GM12878 (cell line): Measurements from ENCODE around the gene DCP1B. TPM values are rescaled to one million over a fixed set of nuclear protein-coding genes. Genes with fewer than 3 reads are reported as not detected.

Source experiments
- ATAC-seq: fragments of 200-7000 bp; cut with Tn5 transposase; 3 replicates; pipeline ENCODE4 v1.9.1; 2020; ENCODE audit warnings: mild to moderate bottlenecking, moderate library complexity
- BruUV-seq: library from RNA; stranded (reverse); fragments of 400-500 nt; replicated peaks from 2 replicates; lab custom pipeline; 2021; lab: Mats Ljungman, UMichigan
- CTCF ChIA-PET: fragments of 300-600 bp; sonication (Branson Sonifier 250); formaldehyde crosslinking; extraction: SDS; loops from one replicate; lab custom pipeline; 2021; ENCODE audit warnings: inconsistent platforms; lab: Yijun Ruan, JAX
- POLR2A ChIA-PET: fragments of 350-600 bp; formaldehyde crosslinking; extraction: SDS; loops from one replicate; lab custom pipeline; 2021; ENCODE audit warnings: inconsistent platforms; lab: Charles Lee
- RAD21 ChIA-PET: fragments of 300-600 bp; sonication (Branson Sonifier 250); formaldehyde crosslinking; loops from one replicate; lab custom pipeline; 2023; ENCODE audit warnings: antibody characterized with exemption; ENCODE audit not compliant: unreplicated experiment; lab: Charles Lee
- SMC1A ChIA-PET: fragments of 300-600 bp; sonication (Branson Sonifier 250); formaldehyde crosslinking; loops from one replicate; lab custom pipeline; 2023; ENCODE audit not compliant: unreplicated experiment, uncharacterized antibody; lab: Charles Lee
- DNase-seq: peaks from one replicate; pipeline ENCODE4 v3.0.0-alpha.2; 2011; ENCODE audit warnings: low read depth, low spot score
- FAIRE-seq: peaks from 3 replicates; lab custom pipeline; 2011; peaks lifted over from hg19 to GRCh38; lab: Jason Lieb, UNC
- H2AFZ ChIP-seq: 2 replicates; pipeline ENCODE4 v1.6.0; 2011; ENCODE audit warnings: low read depth, low read length, control low read depth; ENCODE audit not compliant: control insufficient read depth
- H3K27ac ChIP-seq: 2 replicates; pipeline ENCODE4 v1.5.1; 2011; ENCODE audit warnings: control low read depth; ENCODE audit not compliant: control insufficient read depth, insufficient read depth
- H3K27me3 ChIP-seq, 2 experiments: replicated peaks in 1 of 2; 2 replicates each; pipeline versions ENCODE4 v1.6.0 to v1.6.1; 2011; ENCODE audit warnings: low read length in 1 of 2; ENCODE audit not compliant: control insufficient read depth in 2 of 2, insufficient read depth in 2 of 2
- H3K36me3 ChIP-seq, 2 experiments: 2 replicates each; pipeline ENCODE4 v1.5.1; 2011; ENCODE audit warnings: low read length in 1 of 2; ENCODE audit not compliant: control insufficient read depth in 2 of 2, insufficient read depth in 2 of 2
- H3K4me1 ChIP-seq: 2 replicates; pipeline ENCODE4 v1.6.1; 2011; ENCODE audit warnings: mild to moderate bottlenecking, low read length, moderate library complexity, mixed read lengths; ENCODE audit not compliant: control insufficient read depth, insufficient read depth
- H3K4me2 ChIP-seq: 2 replicates; pipeline ENCODE4 v1.6.0; 2011; ENCODE audit warnings: control low read depth; ENCODE audit not compliant: control insufficient read depth, insufficient read depth
- H3K4me3 ChIP-seq: fragments of 200-600 bp; sonication (generic); 2 replicates; pipeline ENCODE4 v1.5.1; 2016
- H3K79me2 ChIP-seq: 2 replicates; pipeline ENCODE4 v1.6.0; 2011; ENCODE audit warnings: low read length; ENCODE audit not compliant: control insufficient read depth, insufficient read depth
- H3K9ac ChIP-seq: 2 replicates; pipeline ENCODE4 v1.8.0; 2011; ENCODE audit warnings: low read length, control low read depth, mixed read lengths; ENCODE audit not compliant: control insufficient read depth, insufficient read depth
- H3K9me3 ChIP-seq: replicated peaks from 3 replicates; pipeline ENCODE4 v1.5.1; 2011; ENCODE audit warnings: mild to moderate bottlenecking, low read length; ENCODE audit not compliant: control insufficient read depth, insufficient read depth
- H4K20me1 ChIP-seq: 2 replicates; pipeline ENCODE4 v1.6.0; 2011; ENCODE audit not compliant: control insufficient read depth, insufficient read depth
- BACH1 ChIP-seq: fragments of 450-650 bp; IDR thresholded peaks from 2 replicates; pipeline ENCODE4 v1.6.1; 2017; ENCODE audit warnings: mild to moderate bottlenecking, borderline replicate concordance
- CREB1 ChIP-seq: IDR thresholded peaks from 2 replicates; pipeline ENCODE4 v1.6.1; 2012; ENCODE audit warnings: low read depth, mild to moderate bottlenecking, inconsistent platforms
- FOXK2 ChIP-seq: fragments of 450-650 bp; IDR thresholded peaks from 2 replicates; pipeline ENCODE4 v1.6.1; 2017; ENCODE audit warnings: mild to moderate bottlenecking, moderate library complexity
- HDAC2 ChIP-seq: fragments of 200-600 bp; sonication (generic); IDR thresholded peaks from 2 replicates; pipeline ENCODE4 v1.6.1; 2017
- MEF2B ChIP-seq: fragments of 450-650 bp; IDR thresholded peaks from 2 replicates; pipeline ENCODE4 v1.6.1; 2018; ENCODE audit warnings: mild to moderate bottlenecking, moderate library complexity; ENCODE audit not compliant: partially characterized antibody, poor library complexity, severe bottlenecking
- NFIC ChIP-seq: IDR thresholded peaks from 2 replicates; pipeline ENCODE4 v1.6.1; 2012; ENCODE audit warnings: low read depth, mild to moderate bottlenecking, inconsistent platforms, low read length, moderate library complexity
- NR2F1 ChIP-seq: fragments of 450-650 bp; conservative IDR thresholded peaks from 2 replicates; pipeline ENCODE4 v1.6.1; 2017; ENCODE audit warnings: mild to moderate bottlenecking
- RFX5 ChIP-seq: IDR thresholded peaks from 2 replicates; pipeline ENCODE4 v1.6.1; 2011; ENCODE audit warnings: low read depth, low read length, improper control_type of control experiment
- SRF ChIP-seq, 2 experiments: IDR thresholded peaks; 2 replicates each; pipeline ENCODE4 v1.6.1; 2011; ENCODE audit warnings: low read depth in 2 of 2, low read length in 2 of 2, mild to moderate bottlenecking in 1 of 2, moderate library complexity in 1 of 2
- TCF3 ChIP-seq: IDR thresholded peaks from 2 replicates; pipeline ENCODE4 v1.6.1; 2012; ENCODE audit warnings: low read depth, mild to moderate bottlenecking, low read length, borderline replicate concordance; ENCODE audit not compliant: insufficient read depth
- WGBS: methylation state at CpG from one replicate; pipeline ENCODE4 v1.1.6; 2016; ENCODE audit warnings: low lambda C conversion rate; ENCODE audit not compliant: insufficient replicate concordance, insufficient coverage; ENCODE audit errors: missing lambda C conversion rate; 5-methylcytosine and 5-hydroxymethylcytosine counted together
- in situ Hi-C: fragments of 300-500 bp; cut with MboI; formaldehyde crosslinking; loops from 9 replicates; pipeline ENCODE4 v1.14.3; 2018; ENCODE audit warnings: mixed read lengths
- intact Hi-C: fragments of 100-400 bp; cut with micrococcal nuclease; formaldehyde crosslinking; loops from one replicate; pipeline ENCODE4 v1.14.2; 2022; ENCODE audit not compliant: unreplicated experiment
- polyA plus RNA-seq, 11 experiments: library from polyadenylated mRNA; depleted of rRNA in 4 of 11; unstranded in 6 of 11; stranded (reverse) in 5 of 11; fragments of >200 nt; fragmentation: Nextera tagmentation in 4 of 11; fragmentation: Illumina TruSeq in 1 of 11; extraction: Ambion mirVana in 4 of 11; extraction: Trizol in 1 of 11; gene quantifications; 1 replicate in 1 of 11; 2 replicates in 10 of 11; pipeline versions ENCODE4 v1.2.1 to v1.2.3, GENCODE V29; 2011 to 2016; ENCODE audit warnings: inconsistent platforms in 2 of 11, missing spikeins in 2 of 11, low read depth in 1 of 11
- total RNA-seq, 4 experiments: library from RNA; depleted of rRNA in 3 of 4; stranded (reverse); fragments of >200 nt in 3 of 4; fragmentation: Illumina TruSeq in 1 of 4; extraction: Trizol in 1 of 4; gene quantifications; 2 replicates each; pipeline versions ENCODE4 v1.2.1 to v1.2.3, GENCODE V29; 2013 to 2021
- TF ChIP-seq, protein P1 (sequence below): IDR thresholded peaks from 2 replicates; pipeline ENCODE4 v1.6.1; 2011; ENCODE audit warnings: low read depth, low read length, improper control_type of control experiment, borderline replicate concordance
- TF ChIP-seq, protein P2 (sequence below): fragments of 450-650 bp; formaldehyde crosslinking; IDR thresholded peaks from 2 replicates; pipeline ENCODE4 v1.5.0; 2022; ENCODE audit warnings: mild to moderate bottlenecking, missing genetic modification characterization
- TF ChIP-seq, protein P3 (sequence below): fragments of 450-650 bp; IDR thresholded peaks from 2 replicates; pipeline ENCODE4 v1.6.1; 2017; ENCODE audit warnings: mild to moderate bottlenecking
- TF ChIP-seq, protein P4 (sequence below): fragments of 450-650 bp; IDR thresholded peaks from 2 replicates; pipeline ENCODE4 v1.6.1; 2017; ENCODE audit warnings: mild to moderate bottlenecking, moderate library complexity

DCP1B gene
- total and polyA plus RNA-seq, 10 of the 15 experiments (the other 5 are each of a cell fraction or from before 2014, with no cell fraction given): 1.3 to 23.4 (median 15.3) TPM

DNA sequence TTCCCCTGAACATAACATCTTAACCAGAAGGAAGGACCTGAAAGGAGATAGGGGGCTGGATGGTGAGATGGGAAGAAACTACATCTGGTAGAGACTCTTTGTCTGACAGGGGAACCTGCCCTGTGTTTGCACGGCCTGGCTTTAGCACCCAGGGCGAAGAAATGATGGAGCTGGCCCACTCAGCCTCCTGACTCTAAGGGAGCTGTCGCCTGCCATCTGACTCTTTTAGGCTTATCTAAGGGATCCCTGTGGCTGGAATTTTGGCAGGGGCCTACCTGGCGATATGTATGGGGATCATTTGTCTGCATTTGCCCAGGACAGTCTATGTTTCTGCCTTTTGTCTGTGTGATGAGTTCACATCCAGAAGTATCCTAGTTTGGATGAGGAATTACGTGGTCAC lies 70.2 kb downstream of the DCP1B start:
- no peaks in the 10 kb centered on the region for H3K9me3 ChIP-seq
- ChIA-PET CTCF (interaction anchor here (0.6 kb wide), 1 partner anchor 280 kb away, joined by 3 read pairs; no protein-coding TSS in a partner anchor), POLR2A (interaction anchor here (2.0 kb wide), 1 partner anchor 10 kb away, joined by 8 read pairs; no protein-coding TSS in a partner anchor), RAD21 (interaction anchor here (1.4 kb wide), 1 partner anchor 10 kb away, joined by 5 read pairs; no protein-coding TSS in a partner anchor), SMC1A (interaction anchor here (0.9 to 1.4 kb wide), 3 partner anchors 9 to 133 kb away, joined by 3 to 4 read pairs (median 3); no protein-coding TSS in a partner anchor)
- peak; percentile 13 for ATAC-seq
- no peaks in the 10 kb centered on the region; a peak in 2 of 4 replicates for H3K36me3 ChIP-seq
- no peak overlapping the region for H3K4me2 ChIP-seq
- H3K27me3 ChIP-seq: no peaks in the 10 kb centered on the region; a peak in 1 of 4 replicates
- in situ Hi-C loops: no loop called here
- no peaks in the 10 kb centered on the region for H3K79me2 ChIP-seq
- H3K4me3 ChIP-seq: no peak overlapping the region
- no TSS peak for BruUV-seq
- H3K27ac ChIP-seq: no peak overlapping the region
- WGBS: 84% methylated on average over 5 of the region's 5 CpGs
- intact Hi-C loops: no loop called here
- DNase-seq: no peak
- FAIRE-seq: no peak
- H4K20me1 ChIP-seq: no peaks in the 10 kb centered on the region
- H3K9ac ChIP-seq: no peak overlapping the region
- H3K4me1 ChIP-seq: peaks cover 18% of the 10 kb centered on the region
- H2AFZ ChIP-seq: no peak overlapping the region
- TF ChIP-seq MEF2B (no peak), HDAC2 (no peak), NFIC (no peak), FOXK2 (no peak), NR2F1 (no peak), CREB1 (no peak), RFX5 (no peak), SRF (IDR thresholded peaks at IDR 0.05; ENCODE audit: low read depth in 2 of 2, low read length in 2 of 2) (no peak), BACH1 (no peak), TCF3 (no peak)
- TF ChIP-seq, protein P1, sequence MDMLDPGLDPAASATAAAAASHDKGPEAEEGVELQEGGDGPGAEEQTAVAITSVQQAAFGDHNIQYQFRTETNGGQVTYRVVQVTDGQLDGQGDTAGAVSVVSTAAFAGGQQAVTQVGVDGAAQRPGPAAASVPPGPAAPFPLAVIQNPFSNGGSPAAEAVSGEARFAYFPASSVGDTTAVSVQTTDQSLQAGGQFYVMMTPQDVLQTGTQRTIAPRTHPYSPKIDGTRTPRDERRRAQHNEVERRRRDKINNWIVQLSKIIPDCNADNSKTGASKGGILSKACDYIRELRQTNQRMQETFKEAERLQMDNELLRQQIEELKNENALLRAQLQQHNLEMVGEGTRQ: no peak
- TF ChIP-seq, protein P2, sequence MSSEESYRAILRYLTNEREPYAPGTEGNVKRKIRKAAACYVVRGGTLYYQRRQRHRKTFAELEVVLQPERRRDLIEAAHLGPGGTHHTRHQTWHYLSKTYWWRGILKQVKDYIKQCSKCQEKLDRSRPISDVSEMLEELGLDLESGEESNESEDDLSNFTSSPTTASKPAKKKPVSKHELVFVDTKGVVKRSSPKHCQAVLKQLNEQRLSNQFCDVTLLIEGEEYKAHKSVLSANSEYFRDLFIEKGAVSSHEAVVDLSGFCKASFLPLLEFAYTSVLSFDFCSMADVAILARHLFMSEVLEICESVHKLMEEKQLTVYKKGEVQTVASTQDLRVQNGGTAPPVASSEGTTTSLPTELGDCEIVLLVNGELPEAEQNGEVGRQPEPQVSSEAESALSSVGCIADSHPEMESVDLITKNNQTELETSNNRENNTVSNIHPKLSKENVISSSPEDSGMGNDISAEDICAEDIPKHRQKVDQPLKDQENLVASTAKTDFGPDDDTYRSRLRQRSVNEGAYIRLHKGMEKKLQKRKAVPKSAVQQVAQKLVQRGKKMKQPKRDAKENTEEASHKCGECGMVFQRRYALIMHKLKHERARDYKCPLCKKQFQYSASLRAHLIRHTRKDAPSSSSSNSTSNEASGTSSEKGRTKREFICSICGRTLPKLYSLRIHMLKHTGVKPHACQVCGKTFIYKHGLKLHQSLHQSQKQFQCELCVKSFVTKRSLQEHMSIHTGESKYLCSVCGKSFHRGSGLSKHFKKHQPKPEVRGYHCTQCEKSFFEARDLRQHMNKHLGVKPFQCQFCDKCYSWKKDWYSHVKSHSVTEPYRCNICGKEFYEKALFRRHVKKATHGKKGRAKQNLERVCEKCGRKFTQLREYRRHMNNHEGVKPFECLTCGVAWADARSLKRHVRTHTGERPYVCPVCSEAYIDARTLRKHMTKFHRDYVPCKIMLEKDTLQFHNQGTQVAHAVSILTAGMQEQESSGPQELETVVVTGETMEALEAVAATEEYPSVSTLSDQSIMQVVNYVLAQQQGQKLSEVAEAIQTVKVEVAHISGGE: no peak
- TF ChIP-seq, protein P3, sequence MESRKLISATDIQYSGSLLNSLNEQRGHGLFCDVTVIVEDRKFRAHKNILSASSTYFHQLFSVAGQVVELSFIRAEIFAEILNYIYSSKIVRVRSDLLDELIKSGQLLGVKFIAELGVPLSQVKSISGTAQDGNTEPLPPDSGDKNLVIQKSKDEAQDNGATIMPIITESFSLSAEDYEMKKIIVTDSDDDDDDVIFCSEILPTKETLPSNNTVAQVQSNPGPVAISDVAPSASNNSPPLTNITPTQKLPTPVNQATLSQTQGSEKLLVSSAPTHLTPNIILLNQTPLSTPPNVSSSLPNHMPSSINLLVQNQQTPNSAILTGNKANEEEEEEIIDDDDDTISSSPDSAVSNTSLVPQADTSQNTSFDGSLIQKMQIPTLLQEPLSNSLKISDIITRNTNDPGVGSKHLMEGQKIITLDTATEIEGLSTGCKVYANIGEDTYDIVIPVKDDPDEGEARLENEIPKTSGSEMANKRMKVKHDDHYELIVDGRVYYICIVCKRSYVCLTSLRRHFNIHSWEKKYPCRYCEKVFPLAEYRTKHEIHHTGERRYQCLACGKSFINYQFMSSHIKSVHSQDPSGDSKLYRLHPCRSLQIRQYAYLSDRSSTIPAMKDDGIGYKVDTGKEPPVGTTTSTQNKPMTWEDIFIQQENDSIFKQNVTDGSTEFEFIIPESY: no peak
- TF ChIP-seq, protein P4, sequence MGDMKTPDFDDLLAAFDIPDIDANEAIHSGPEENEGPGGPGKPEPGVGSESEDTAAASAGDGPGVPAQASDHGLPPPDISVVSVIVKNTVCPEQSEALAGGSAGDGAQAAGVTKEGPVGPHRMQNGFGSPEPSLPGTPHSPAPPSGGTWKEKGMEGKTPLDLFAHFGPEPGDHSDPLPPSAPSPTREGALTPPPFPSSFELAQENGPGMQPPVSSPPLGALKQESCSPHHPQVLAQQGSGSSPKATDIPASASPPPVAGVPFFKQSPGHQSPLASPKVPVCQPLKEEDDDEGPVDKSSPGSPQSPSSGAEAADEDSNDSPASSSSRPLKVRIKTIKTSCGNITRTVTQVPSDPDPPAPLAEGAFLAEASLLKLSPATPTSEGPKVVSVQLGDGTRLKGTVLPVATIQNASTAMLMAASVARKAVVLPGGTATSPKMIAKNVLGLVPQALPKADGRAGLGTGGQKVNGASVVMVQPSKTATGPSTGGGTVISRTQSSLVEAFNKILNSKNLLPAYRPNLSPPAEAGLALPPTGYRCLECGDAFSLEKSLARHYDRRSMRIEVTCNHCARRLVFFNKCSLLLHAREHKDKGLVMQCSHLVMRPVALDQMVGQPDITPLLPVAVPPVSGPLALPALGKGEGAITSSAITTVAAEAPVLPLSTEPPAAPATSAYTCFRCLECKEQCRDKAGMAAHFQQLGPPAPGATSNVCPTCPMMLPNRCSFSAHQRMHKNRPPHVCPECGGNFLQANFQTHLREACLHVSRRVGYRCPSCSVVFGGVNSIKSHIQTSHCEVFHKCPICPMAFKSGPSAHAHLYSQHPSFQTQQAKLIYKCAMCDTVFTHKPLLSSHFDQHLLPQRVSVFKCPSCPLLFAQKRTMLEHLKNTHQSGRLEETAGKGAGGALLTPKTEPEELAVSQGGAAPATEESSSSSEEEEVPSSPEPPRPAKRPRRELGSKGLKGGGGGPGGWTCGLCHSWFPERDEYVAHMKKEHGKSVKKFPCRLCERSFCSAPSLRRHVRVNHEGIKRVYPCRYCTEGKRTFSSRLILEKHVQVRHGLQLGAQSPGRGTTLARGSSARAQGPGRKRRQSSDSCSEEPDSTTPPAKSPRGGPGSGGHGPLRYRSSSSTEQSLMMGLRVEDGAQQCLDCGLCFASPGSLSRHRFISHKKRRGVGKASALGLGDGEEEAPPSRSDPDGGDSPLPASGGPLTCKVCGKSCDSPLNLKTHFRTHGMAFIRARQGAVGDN: no peak
